Pulmonary artery endothelial cell (primary cell): ENCODE data around the gene S100A9. TPM values are rescaled to one million over a fixed set of nuclear protein-coding genes. Genes with fewer than 3 reads are reported as not detected.
"Not testable (repeated sequence)": the region's sequence is repeated elsewhere in the genome, so short reads cannot be mapped to it uniquely, and the experiment has no call there.

Source experiments
- DNase-seq: peaks from one replicate; pipeline ENCODE4 v3.0.0-alpha.2; 2011; ENCODE audit warnings: low read depth, low spot score
- total RNA-seq: library from RNA; depleted of rRNA; stranded (reverse); fragments of >200 nt; gene quantifications from 2 replicates; pipeline ENCODE4 v1.2.3, GENCODE V29; 2014

S100A9 gene
- total RNA-seq, 1 donor from 2014 or later: 0.13 TPM

- not testable (repeated sequence) for DNase-seq
Observed at GRCh38 chr1:153405825-153406599, 48.4 kb downstream of the S100A9 start.

GRCh38 chr1:153407274-153407673, 49.6 kb downstream of the S100A9 start:
- DNase-seq: not testable (repeated sequence)

Other genes starting within 250 kb of the S100A9 start
- not detected in 2 replicates for gene SPRR2F, start 244.3 kb upstream of the S100A9 start, total RNA-seq
- gene SPRR2G, start 207.0 kb upstream of the S100A9 start, total RNA-seq: not detected in 2 replicates
- not detected in 2 replicates for gene LELP1, start 154.4 kb upstream of the S100A9 start, total RNA-seq
- gene PRR9, start 140.3 kb upstream of the S100A9 start, total RNA-seq: not detected in 2 replicates
- not detected in 2 replicates for gene LORICRIN, start 98.2 kb upstream of the S100A9 start, total RNA-seq
- gene PGLYRP3, start 44.9 kb upstream of the S100A9 start, total RNA-seq: not detected in 2 replicates
- not detected in 2 replicates for gene PGLYRP4, start 9.0 kb upstream of the S100A9 start, total RNA-seq
- gene S100A12, start 17.8 kb downstream of the S100A9 start, total RNA-seq: not detected in 2 replicates
- gene S100A8, start 33.2 kb downstream of the S100A9 start, total RNA-seq: not detected in 2 replicates
- not detected in 2 replicates for gene S100A7A, start 58.7 kb downstream of the S100A9 start, total RNA-seq
- gene S100A7, start 102.8 kb downstream of the S100A9 start, total RNA-seq: not detected in 2 replicates
- 527 and 1,896 TPM in 2 replicates for gene S100A6, start 178.1 kb downstream of the S100A9 start, total RNA-seq
- gene S100A5, start 183.1 kb downstream of the S100A9 start, total RNA-seq: not detected in 2 replicates
- 0.60 and 0.66 TPM in 2 replicates for gene S100A4, start 188.0 kb downstream of the S100A9 start, total RNA-seq
- gene S100A3, start 191.4 kb downstream of the S100A9 start, total RNA-seq: 0.66 and 0.85 TPM in 2 replicates
- 1.6 and 2.2 TPM in 2 replicates for gene S100A2, start 208.0 kb downstream of the S100A9 start, total RNA-seq